Measurements from ENCODE around the gene ARHGAP40. TPM values are rescaled to one million over a fixed set of nuclear protein-coding genes. Genes with fewer than 3 reads are reported as not detected.

The ARHGAP40 gene
- not detected for total RNA-seq

DNA sequence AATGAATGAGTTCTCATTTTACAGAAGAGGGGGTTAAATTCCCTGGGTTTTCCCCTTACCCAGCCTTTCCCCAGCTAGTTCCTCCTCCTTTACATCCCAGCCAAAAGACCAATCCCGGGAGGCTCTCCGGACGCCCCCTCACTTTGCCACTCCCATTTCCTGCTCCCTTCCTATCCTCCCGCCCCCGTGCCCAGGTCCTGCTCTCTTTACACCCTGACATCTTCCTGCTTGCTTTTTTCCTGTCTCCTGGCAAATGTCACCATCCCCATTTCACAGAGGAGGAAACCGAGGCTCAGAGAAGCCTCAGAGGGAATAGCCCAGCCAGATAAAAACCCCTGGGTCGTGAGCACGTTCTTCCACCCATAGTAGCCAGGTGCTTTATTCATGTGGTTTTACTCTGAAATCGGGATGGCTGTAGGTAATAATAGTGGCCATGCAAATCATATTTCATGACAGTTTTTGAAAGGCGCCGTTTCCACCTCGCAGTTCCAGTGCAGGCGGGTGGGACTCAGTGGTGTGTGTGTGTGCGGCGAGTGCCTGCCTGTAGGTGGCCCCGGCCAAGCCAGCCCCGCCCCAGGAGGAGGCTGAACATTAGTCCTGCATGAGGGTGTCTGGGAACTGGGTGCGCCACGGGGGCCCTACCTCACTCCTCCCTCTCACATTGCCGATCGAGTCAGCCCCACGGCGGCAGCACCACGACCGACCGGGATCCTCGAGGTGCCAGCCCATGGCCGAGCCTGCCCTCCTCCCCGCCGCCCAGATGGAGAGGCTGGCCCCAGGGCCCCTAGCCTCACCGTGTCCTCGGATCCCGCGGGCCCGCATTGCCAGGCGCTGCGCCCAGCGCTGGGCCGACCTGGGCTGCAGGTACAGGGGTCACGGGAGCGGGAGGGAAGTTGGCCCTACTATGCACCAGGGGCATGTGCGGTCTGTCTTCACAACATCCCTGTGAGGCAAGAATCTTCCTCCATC is at the start of gene ARHGAP40:
Gene ARHGAP40 (plus strand): TSS at position 594 of the 969 bp plus-strand sequence.

DNA sequence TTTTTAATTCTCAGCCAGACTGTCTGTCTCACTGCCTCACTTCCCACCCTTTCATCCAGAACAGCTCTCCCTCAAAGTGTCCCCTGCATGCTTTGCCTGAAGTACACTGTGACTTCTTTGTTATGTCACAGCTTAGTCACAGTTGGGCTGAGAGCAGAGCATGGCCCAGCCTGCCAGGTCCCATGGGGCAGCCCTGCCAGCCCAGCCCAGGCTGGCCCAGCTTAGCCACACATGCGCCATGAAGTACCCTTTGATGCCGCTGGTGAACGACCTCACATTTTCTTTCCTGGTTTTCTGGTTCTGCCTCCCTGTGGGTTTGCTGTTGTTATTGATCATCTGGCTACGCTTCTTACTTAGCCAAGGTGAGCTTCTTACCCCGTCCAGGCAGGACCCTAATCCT is 20.6 kb upstream of the ARHGAP40 start, which contains the start of gene ADIG:
Gene ADIG (plus strand): TSS at position 185 of the 400 bp plus-strand sequence. CDS start 54 bp downstream, at position 239.

Other genes with a start within 250 kb of the ARHGAP40 start
- gene SNHG17, start 166.5 kb upstream of the ARHGAP40 start, total RNA-seq = 10 to 100 TPM in 1 of 2 donors, 1 to 10 TPM in 1; 3.1 to 14.3 TPM
- gene RALGAPB, start 129.0 kb upstream of the ARHGAP40 start, total RNA-seq = 10 to 100 TPM; 29.3 to 31.7 TPM
- not detected for gene ADIG, start 20.6 kb upstream of the ARHGAP40 start, total RNA-seq
- gene SLC32A1, start 122.7 kb downstream of the ARHGAP40 start, total RNA-seq = not detected
- gene ACTR5, start 146.7 kb downstream of the ARHGAP40 start, total RNA-seq = 1 to 10 TPM; 5.5 to 9.0 TPM
- 1 to 10 TPM; 2.1 to 6.3 TPM for gene PPP1R16B, start 203.9 kb downstream of the ARHGAP40 start, total RNA-seq